ENCODE results near the gene MSH4. TPM values are rescaled to one million over a fixed set of nuclear protein-coding genes. Genes with fewer than 3 reads are reported as not detected.

The MSH4 gene
- total RNA-seq, 1 experiment from 2014 or later: 0.21 TPM

GRCh38 chr1:75786901-75787493 is 9.7 kb upstream of the MSH4 start:
- POLR2A ChIA-PET: interaction anchor here (0.6 to 3.8 kb wide), 14 partner anchors 8 to 1892 kb away, joined by 3 to 34 read pairs (median 5); partner anchors contain the start of genes ACADM, MSH4 and PIGK
- DNase-seq (ENCODE audit: unreplicated experiment): no peak
- Mint-ChIP-seq H3K4me1 (ENCODE audit: insufficient read depth, unreplicated experiment) (peaks cover 33% of the 10 kb centered on the region), H3K9me3 (ENCODE audit: unreplicated experiment) (no peaks in the 10 kb centered on the region), H3K27ac (ENCODE audit: low read depth, unreplicated experiment) (peak overlapping the region; percentile 98), H3K4me3 (ENCODE audit: unreplicated experiment) (peak overlapping the region; percentile 98), H3K36me3 (ENCODE audit: insufficient read depth, unreplicated experiment) (peaks cover 59% of the 10 kb centered on the region), H3K27me3 (ENCODE audit: insufficient read depth, unreplicated experiment) (no peaks in the 10 kb centered on the region)
- BruUV-seq (replicated peaks): no TSS peak
- intact Hi-C loops (cut with micrococcal nuclease): loop anchor here (1.0 to 5.0 kb wide), 4 partner anchors 22 to 520 kb away; partner anchors contain the start of gene ACADM
- TF ChIP-seq, protein P1, sequence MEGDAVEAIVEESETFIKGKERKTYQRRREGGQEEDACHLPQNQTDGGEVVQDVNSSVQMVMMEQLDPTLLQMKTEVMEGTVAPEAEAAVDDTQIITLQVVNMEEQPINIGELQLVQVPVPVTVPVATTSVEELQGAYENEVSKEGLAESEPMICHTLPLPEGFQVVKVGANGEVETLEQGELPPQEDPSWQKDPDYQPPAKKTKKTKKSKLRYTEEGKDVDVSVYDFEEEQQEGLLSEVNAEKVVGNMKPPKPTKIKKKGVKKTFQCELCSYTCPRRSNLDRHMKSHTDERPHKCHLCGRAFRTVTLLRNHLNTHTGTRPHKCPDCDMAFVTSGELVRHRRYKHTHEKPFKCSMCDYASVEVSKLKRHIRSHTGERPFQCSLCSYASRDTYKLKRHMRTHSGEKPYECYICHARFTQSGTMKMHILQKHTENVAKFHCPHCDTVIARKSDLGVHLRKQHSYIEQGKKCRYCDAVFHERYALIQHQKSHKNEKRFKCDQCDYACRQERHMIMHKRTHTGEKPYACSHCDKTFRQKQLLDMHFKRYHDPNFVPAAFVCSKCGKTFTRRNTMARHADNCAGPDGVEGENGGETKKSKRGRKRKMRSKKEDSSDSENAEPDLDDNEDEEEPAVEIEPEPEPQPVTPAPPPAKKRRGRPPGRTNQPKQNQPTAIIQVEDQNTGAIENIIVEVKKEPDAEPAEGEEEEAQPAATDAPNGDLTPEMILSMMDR (IDR thresholded peaks at IDR 0.05; ENCODE audit: unreplicated experiment): no peak
- CTCF ChIA-PET: interaction anchor here (0.7 to 1.4 kb wide), 3 partner anchors 62 to 724 kb away, joined by 3 read pairs; no protein-coding TSS in a partner anchor

- no TSS peak for BruUV-seq (replicated peaks)
- Mint-ChIP-seq H3K27ac (ENCODE audit: low read depth, unreplicated experiment) (peak overlapping the region; percentile 98), H3K36me3 (ENCODE audit: insufficient read depth, unreplicated experiment) (peaks cover 65% of the 10 kb centered on the region), H3K4me3 (ENCODE audit: unreplicated experiment) (peak overlapping the region; percentile 98), H3K4me1 (ENCODE audit: insufficient read depth, unreplicated experiment) (peaks cover 33% of the 10 kb centered on the region), H3K27me3 (ENCODE audit: insufficient read depth, unreplicated experiment) (no peaks in the 10 kb centered on the region), H3K9me3 (ENCODE audit: unreplicated experiment) (no peaks in the 10 kb centered on the region)
- ChIA-PET CTCF (no interaction called here), POLR2A (interaction anchor here (0.6 to 3.8 kb wide), 4 partner anchors 9 to 175 kb away, joined by 4 to 34 read pairs (median 14); partner anchors contain the start of genes ACADM and MSH4)
- intact Hi-C loops (cut with micrococcal nuclease): loop anchor here (2.0 to 5.0 kb wide), 3 partner anchors 23 to 520 kb away; no protein-coding TSS in a partner anchor
- TF ChIP-seq, protein P1 (IDR thresholded peaks at IDR 0.05; ENCODE audit: unreplicated experiment): no peak
- no peak for DNase-seq (ENCODE audit: unreplicated experiment)
Observed at GRCh38 chr1:75787524-75787923, 9.2 kb upstream of the MSH4 start.

DNA sequence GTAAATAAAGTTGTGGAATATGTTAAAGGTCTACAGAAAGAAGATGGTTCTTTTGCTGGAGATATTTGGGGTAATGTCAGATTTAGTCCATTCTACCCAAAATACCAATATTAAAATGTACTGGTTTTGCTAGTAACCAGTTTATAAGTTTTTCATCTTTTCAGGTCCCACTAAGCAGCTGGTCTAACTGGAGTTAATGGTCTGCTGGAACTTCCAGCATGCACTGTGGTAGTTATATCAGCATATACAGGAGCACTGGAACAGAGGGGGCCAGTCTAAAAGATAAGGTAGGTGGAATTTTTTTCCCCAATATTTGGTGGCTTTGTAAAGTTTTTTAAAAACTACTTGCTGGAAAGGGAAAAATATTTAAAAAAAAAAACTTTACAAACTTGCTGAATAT is 6.7 kb upstream of the MSH4 start:
- peak overlapping the region; percentile 98 for H3K4me3 Mint-ChIP-seq (ENCODE audit: unreplicated experiment)
- peak overlapping the region; percentile 89 for H3K27ac Mint-ChIP-seq (ENCODE audit: low read depth, unreplicated experiment)
- intact Hi-C loops (cut with micrococcal nuclease): loop anchor here (5.0 kb wide), 2 partner anchors 158 to 523 kb away; no protein-coding TSS in a partner anchor
- H3K9me3 Mint-ChIP-seq (ENCODE audit: unreplicated experiment): no peaks in the 10 kb centered on the region
- POLR2A ChIA-PET: interaction anchor here (1.0 to 2.5 kb wide), 3 partner anchors 9 to 64 kb away, joined by 3 to 18 read pairs (median 16); partner anchors contain the start of gene ACADM
- no peaks in the 10 kb centered on the region for H3K27me3 Mint-ChIP-seq (ENCODE audit: insufficient read depth, unreplicated experiment)
- BruUV-seq (replicated peaks): no TSS peak
- DNase-seq (ENCODE audit: unreplicated experiment): no peak
- peaks cover 33% of the 10 kb centered on the region for H3K4me1 Mint-ChIP-seq (ENCODE audit: insufficient read depth, unreplicated experiment)
- TF ChIP-seq, protein P1 (IDR thresholded peaks at IDR 0.05; ENCODE audit: unreplicated experiment): no peak
- H3K36me3 Mint-ChIP-seq (ENCODE audit: insufficient read depth, unreplicated experiment): peaks cover 89% of the 10 kb centered on the region
- CTCF ChIA-PET: interaction anchor here (0.8 to 1.3 kb wide), 2 partner anchors 45 to 524 kb away, joined by 3 read pairs; no protein-coding TSS in a partner anchor

DNA sequence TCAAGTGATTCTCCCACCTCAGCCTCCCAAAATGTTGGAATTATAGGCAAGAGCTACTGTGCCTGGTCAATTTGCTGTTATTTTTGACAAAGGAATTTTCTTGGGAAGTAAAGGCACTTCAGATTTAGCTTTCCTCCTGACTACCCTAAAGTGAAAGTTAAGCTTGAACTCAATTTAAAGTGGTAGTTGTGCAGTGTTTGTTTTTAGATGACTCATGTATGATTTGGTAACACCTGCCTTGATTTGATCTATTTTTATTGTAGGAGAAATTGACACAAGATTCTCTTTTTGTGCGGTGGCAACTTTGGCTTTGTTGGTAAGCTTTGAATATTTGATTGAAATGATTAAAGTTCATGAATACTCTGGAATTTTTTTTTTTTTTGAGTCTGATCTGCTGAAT is 5.7 kb upstream of the MSH4 start:
- intact Hi-C loops (cut with micrococcal nuclease): no loop called here
- H3K4me3 Mint-ChIP-seq (ENCODE audit: unreplicated experiment): peak overlapping the region; percentile 98
- POLR2A ChIA-PET: interaction anchor here (1.0 to 2.5 kb wide), 3 partner anchors 9 to 67 kb away, joined by 6 to 18 read pairs (median 16); partner anchors contain the start of gene ACADM
- peaks cover 97% of the 10 kb centered on the region for H3K36me3 Mint-ChIP-seq (ENCODE audit: insufficient read depth, unreplicated experiment)
- CTCF ChIA-PET: interaction anchor here (0.7 to 1.3 kb wide), 4 partner anchors 12 to 525 kb away, joined by 3 to 4 read pairs (median 3); no protein-coding TSS in a partner anchor
- peaks cover 33% of the 10 kb centered on the region for H3K4me1 Mint-ChIP-seq (ENCODE audit: insufficient read depth, unreplicated experiment)
- peak overlapping the region; percentile 89 for H3K27ac Mint-ChIP-seq (ENCODE audit: low read depth, unreplicated experiment)
- TF ChIP-seq, protein P1 (IDR thresholded peaks at IDR 0.05; ENCODE audit: unreplicated experiment): no peak
- BruUV-seq (replicated peaks): no TSS peak
- H3K27me3 Mint-ChIP-seq (ENCODE audit: insufficient read depth, unreplicated experiment): no peaks in the 10 kb centered on the region
- DNase-seq (ENCODE audit: unreplicated experiment): peak; percentile 74
- H3K9me3 Mint-ChIP-seq (ENCODE audit: unreplicated experiment): no peaks in the 10 kb centered on the region
